DMS153 treated with DMSO at 0.1 percent for 48 hours (cell line): ENCODE data around the gene SSBP2.

Experiments used
- DNase-seq: peaks from one replicate; lab custom pipeline; 2025; ENCODE audit not compliant: unreplicated experiment; lab: John Stamatoyannopoulos, UW

The SSBP2 gene

GRCh38 chr5:81751009-81751835 is at the start of gene SSBP2:
SSBP2 (minus strand) TSS chr5:81751097; CDS start chr5:81751042, 55 bp downstream.
- peak; percentile 90 for DNase-seq

DNA sequence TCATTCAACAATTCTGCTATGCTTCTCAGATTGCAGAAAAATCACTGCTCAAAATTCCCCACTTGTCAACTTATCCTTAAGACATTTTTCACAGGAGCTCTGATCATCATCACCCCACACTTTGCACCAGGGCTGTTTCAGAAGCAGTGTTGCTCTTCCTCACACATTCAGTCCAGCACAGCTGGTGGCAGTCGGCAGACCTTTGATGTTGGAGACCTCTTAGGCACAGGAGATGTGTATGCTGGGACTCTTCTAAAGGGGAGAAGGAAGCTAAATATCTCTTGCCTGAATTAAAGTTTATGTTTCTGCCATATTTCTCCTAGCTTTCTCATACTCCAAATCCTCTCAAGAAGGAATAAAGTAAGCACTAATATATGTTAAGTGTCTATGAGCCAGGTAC is 44.8 kb upstream of the SSBP2 start:
- DNase-seq = no peak

DNA sequence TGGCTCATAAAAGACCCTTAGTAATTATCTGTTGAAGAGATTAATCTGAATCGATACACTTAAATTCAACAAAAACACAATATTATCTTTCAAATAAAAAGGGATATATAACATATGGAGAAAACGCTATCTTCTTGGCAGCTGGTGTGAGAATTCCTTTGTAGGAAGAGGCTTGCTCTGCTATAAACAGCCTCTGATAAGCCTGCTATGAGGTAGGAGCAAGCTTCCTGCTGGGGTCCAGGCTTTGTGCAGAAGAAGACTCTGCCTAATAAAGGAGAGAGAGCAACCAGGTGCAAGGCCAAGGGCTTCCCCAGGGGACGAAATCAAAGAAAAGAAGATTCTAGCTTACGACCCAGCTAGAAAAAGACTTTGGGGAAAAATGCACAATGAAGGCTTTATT is 43.3 kb upstream of the SSBP2 start:
- no peak for DNase-seq

- no peak for DNase-seq
Observed at GRCh38 chr5:81790336-81790735, 39.4 kb upstream of the SSBP2 start.

DNA sequence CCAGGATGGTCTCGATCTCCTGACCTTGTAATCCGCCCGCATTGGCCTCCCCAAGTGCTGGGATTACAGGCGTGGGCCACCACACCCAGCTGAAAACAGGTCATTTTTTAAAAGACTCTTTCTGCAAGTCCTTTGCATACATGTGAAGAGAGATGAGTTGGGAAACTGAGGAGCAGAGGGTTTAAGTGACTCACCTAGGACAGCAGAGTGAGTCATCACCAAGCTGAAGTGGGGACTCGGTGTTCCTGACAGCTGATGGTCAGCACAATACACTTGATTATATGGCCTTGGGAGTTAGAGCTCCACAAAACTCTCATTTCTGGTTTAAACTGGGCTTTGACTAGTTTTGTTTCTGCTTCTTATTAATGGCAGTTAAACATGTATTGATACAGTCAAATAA is 38.1 kb upstream of the SSBP2 start:
- DNase-seq = no peak

DNA sequence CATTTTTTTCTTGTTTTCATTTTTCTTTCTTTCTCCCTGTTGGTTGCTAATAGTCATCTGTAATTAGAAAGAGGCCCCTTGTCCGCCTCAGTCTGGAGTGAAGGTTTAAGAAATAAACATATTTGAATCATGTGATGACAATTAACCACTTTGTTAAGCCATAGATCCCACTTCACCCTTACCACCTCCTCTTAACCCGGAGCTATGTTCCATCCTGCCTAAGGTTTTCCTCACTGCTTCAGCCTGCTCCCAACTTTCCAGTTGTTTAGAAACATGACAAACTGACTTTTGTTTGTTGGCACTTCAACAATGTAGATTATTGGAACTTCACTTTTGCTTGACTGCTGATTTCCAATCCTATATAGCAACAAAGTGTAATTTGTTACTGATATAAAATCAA is 37.4 kb upstream of the SSBP2 start:
- no peak for DNase-seq

DNA sequence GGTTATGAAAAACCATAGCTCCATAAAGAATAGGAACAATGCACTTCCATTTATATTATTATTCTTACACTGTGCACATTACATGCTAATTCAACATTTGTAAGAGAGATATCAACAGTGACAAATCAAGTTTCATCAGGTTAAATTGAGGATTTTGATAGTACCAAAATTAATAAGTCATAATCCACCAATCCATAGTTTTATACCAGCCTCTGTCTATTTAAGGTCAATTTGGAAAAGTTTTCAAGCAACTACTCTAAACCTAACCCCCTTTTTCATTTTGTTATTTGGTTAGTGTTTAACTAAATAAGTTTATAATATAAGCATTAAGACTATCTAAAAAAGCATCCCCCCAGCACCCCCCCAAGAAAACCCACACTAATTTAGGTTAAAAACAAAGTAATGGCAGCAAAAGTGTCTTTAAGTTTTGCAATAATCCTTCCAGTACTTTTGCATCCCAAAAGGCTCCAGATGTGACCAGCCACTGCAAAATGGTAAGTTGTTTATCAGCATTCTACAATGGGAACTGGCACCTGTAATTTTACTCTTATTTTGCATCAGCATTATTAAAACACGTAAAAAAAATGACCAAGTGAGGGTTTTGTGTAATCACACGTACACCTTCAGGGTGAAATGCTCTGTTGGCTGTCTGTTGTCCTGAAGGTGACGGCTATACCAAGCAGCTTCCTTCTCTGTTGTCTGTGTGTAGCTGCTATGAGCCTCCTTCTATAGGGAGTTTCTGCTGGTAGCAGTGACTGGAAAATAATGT is 36.8 kb upstream of the SSBP2 start:
- no peak for DNase-seq

- DNase-seq = no peak
Observed at GRCh38 chr5:81786991-81787390, 36.1 kb upstream of the SSBP2 start.

- no peak for DNase-seq
Observed at GRCh38 chr5:81786496-81786895, 35.6 kb upstream of the SSBP2 start.

DNA sequence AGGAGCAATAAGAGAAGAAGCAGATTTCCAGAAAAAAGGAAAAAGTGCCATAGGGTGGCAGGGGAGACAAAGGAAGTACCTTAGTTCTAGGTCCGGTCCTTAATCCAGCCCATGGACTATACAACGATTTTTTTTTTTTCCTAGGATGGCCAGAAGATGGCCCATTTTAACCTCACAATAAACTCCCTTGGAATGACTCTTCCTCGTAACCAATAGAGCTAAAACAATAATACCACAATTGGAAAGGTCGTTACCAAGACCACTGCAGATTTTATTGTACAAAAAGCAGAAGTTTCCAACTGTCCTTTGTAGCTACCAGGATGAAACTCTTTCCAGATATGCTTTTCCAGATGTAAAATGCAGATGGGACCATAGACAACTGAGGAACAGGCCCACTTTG is 34.4 kb upstream of the SSBP2 start:
- no peak for DNase-seq

GRCh38 chr5:81783401-81783800 is 32.5 kb upstream of the SSBP2 start:
- no peak for DNase-seq

- no peak for DNase-seq
Observed at GRCh38 chr5:81782811-81783210, 31.9 kb upstream of the SSBP2 start.

DNA sequence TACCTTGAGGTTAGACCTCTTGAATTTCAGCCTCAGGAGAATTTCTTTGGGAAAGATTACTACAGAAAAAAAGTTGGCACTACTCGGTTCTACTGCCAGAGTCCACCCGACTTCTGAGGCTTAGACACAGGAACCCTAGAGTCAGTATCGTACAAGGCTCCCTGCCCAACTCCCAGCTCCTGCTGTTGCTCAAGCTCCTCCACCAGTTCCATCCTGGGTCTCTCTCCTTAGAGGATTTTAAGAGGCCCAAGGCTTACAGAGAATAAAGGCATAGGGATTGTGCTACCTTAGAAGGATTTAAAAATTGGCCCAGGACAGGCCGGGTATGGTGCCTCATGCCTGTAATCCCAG is 29.0 kb upstream of the SSBP2 start:
- DNase-seq = no peak

DNA sequence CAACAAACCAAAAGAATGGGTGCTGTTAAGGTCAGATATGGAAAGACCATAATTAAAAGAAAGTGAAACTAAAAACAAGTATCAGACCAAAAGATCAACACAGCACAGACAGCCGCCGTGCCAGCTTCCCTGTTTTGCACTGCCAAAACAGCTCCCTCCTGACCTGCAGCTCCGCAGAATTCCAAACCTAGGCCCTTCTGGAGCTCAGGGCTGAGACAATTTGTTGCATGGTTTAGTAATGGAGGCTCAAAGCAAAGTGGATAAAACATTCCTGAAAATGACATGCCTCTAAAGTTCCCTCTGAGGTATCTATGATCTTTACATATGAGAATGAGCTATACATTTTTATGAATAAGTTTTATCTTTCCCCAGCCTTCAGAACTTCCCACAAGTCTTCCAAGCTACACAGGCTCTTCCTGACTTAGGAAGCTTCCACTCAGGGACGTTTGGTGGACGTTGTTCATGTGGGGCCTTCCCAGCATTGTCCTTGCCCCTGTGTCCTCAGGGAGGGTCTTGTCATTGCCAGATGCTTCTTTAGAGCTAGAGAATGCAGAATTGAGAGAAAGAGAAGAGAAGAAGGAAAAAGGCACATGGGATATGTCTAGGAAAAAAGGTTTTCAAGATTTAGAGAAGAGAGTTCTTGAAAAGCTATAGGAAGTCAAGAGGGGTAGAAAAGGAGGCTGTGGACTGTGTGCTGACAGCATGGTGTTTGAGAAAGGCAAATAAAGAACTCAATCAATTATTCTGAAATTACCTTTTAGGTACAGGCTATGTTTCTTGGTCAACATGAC is 28.4 kb upstream of the SSBP2 start:
- no peak for DNase-seq

DNA sequence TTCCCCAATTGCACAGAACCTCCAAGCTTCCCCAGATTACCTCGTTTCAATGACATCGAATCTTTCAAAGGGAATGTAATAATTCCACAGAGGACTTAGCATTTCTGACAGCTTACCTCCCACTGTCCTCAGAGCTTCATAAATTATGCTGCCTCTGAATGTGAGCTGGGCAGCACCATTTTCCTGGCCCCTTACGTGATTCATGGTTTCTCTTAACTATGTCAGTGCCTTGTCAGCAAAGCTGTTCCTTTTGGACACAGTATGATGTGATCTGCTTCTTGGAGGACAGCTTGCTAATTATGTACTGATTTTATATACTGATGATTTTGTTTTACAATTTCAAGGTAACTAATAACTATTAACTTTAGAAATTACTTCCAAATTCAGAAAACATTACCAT is 27.7 kb upstream of the SSBP2 start:
- no peak for DNase-seq

GRCh38 chr5:81776258-81776657 is 25.4 kb upstream of the SSBP2 start:
- no peak for DNase-seq

GRCh38 chr5:81774374-81774773 is 23.5 kb upstream of the SSBP2 start:
- DNase-seq = no peak

- DNase-seq = no peak
Observed at GRCh38 chr5:81773574-81773973, 22.7 kb upstream of the SSBP2 start.

- DNase-seq = no peak
Observed at GRCh38 chr5:81773161-81773560, 22.3 kb upstream of the SSBP2 start.

- DNase-seq = no peak
Observed at GRCh38 chr5:81772488-81772887, 21.6 kb upstream of the SSBP2 start.

- DNase-seq = no peak
Observed at GRCh38 chr5:81768935-81769452, 18.1 kb upstream of the SSBP2 start.
